Stomach (tissue), 9 donors: ENCODE measurements around the gene CGREF1. TPM values are rescaled to one million over a fixed set of nuclear protein-coding genes. Genes with fewer than 3 reads are reported as not detected.

ENCODE experiments used
- DNase-seq, 2 donors: peaks; one replicate each; pipeline versions ENCODE4 v3.0.0 to v3.0.0-alpha.2; 2013 to 2019
- H3K27ac ChIP-seq, 5 donors: fragments of 200-600 bp in 4 of 5; sonication (generic) in 4 of 5; one replicate each; pipeline ENCODE4 v1.5.1; 2013 to 2019; ENCODE audit warnings: mild to moderate bottlenecking in 1 of 5, moderate library complexity in 1 of 5
- H3K27me3 ChIP-seq, 3 donors: fragments of 200-600 bp; sonication (generic); one replicate each; pipeline ENCODE4 v1.5.1; 2017 to 2019; ENCODE audit warnings: mixed run types in 1 of 3
- H3K36me3 ChIP-seq, 4 donors: fragments of 200-600 bp; sonication (generic); 1 replicate in 3 of 4; 2 replicates in 1 of 4; pipeline ENCODE4 v1.5.1; 2016 to 2019
- H3K4me1 ChIP-seq, 4 donors: fragments of 200-600 bp; sonication (generic); one replicate each; pipeline ENCODE4 v1.5.1; 2016 to 2019
- H3K4me3 ChIP-seq, 4 donors: fragments of 200-600 bp; sonication (generic) in 3 of 4; one replicate each; pipeline ENCODE4 v1.5.1; 2016 to 2019; ENCODE audit warnings: mild to moderate bottlenecking in 1 of 4
- H3K9me3 ChIP-seq, 4 donors: fragments of 200-600 bp; sonication (generic); one replicate each; pipeline ENCODE4 v1.5.1; 2016 to 2019
- CTCF ChIP-seq, 7 experiments: fragments of 450-650 bp in 4 of 7; fragments of 200-600 bp in 3 of 7; sonication (generic) in 3 of 7; IDR thresholded peaks; one replicate each; pipeline ENCODE4 v1.5.1; 2016 to 2019; ENCODE audit warnings: antibody characterized with exemption in 7 of 7, control low read depth in 2 of 7, mild to moderate bottlenecking in 1 of 7
- EP300 ChIP-seq: sonication (generic); formaldehyde crosslinking; IDR thresholded peaks from one replicate; pipeline ENCODE4 v1.6.1; 2017; ENCODE audit warnings: antibody characterized with exemption
- POLR2A ChIP-seq, 4 donors: fragments of 450-650 bp; IDR thresholded peaks; one replicate each; pipeline ENCODE4 v1.6.1; 2016; ENCODE audit warnings: antibody characterized with exemption in 4 of 4, control low read depth in 2 of 4, mild to moderate bottlenecking in 1 of 4, moderate library complexity in 1 of 4
- POLR2AphosphoS5 ChIP-seq, 3 donors: sonication (generic); formaldehyde crosslinking; IDR thresholded peaks; one replicate each; pipeline ENCODE4 v1.6.1; 2016; ENCODE audit warnings: antibody characterized with exemption in 3 of 3
- WGBS, 5 donors: extraction: QIAGEN DNeasy Blood & Tissue Kit in 3 of 5; methylation state at CpG; one replicate each; pipeline versions ENCODE4 v1.1.5 to v1.1.7; 2013 to 2018; 5-methylcytosine and 5-hydroxymethylcytosine counted together
- intact Hi-C: fragments of 100-400 bp; cut with DNase I; formaldehyde crosslinking; loops from one replicate; pipeline ENCODE4 v1.15.1; 2023; ENCODE audit warnings: low total_unique reads
- polyA plus RNA-seq, 3 donors: library from polyadenylated mRNA; stranded (reverse); fragments of 200-250 nt; gene quantifications; one replicate each; pipeline ENCODE4 v1.2.3, GENCODE V29; 2013
- total RNA-seq, 5 donors: library from RNA; depleted of rRNA; stranded (reverse); fragments of >200 nt; gene quantifications; one replicate each; pipeline versions ENCODE4 v1.1.0 to v1.2.3, GENCODE V29; 2014 to 2016
- donor health status: healthy with polysubstance abuse.
- donor health status: Bipolar disorder and iron deficiency.
- donor health status: healthy.

CGREF1 gene
- total and polyA plus RNA-seq, 8 donors: 1.4 to 4.1 (median 2.5) TPM; not detected in 2

GRCh38 chr2:27160191-27160590 is 41.3 kb upstream of the CGREF1 start:
- no peak for TF ChIP-seq POLR2AphosphoS5 (IDR thresholded peaks at IDR 0.05)
- no peak for TF ChIP-seq EP300
- no peak for TF ChIP-seq CTCF (IDR thresholded peaks at IDR 0.05)
- no peak for TF ChIP-seq POLR2A (IDR thresholded peaks at IDR 0.05)
- intact Hi-C loops: no loop called here
- no peak for DNase-seq
- H3K9me3 ChIP-seq: no peaks in the 10 kb centered on the region
- H3K27ac ChIP-seq: no peak overlapping the region
- WGBS, 5 donors: 77 to 84% (median 79%) methylated on average over 9 of the region's 9 CpGs
- H3K4me1 ChIP-seq: no peaks in the 10 kb centered on the region
- H3K4me3 ChIP-seq: no peak overlapping the region
- no peaks in the 10 kb centered on the region for H3K36me3 ChIP-seq
- H3K27me3 ChIP-seq: peaks cover 0 to 8% (median 0%) of the 10 kb centered on the region in 3 donors

GRCh38 chr2:27159271-27159670 is 40.3 kb upstream of the CGREF1 start:
- 72 to 88% (median 77%) methylated on average over 5 to 6 of the region's 6 CpGs for WGBS, 5 donors
- intact Hi-C loops: no loop called here

GRCh38 chr2:27158468-27158867 is 39.5 kb upstream of the CGREF1 start:
- H3K4me3 ChIP-seq: no peak overlapping the region
- DNase-seq: no peak
- 45 to 69% (median 53%) methylated on average over 5 to 6 of the region's 6 CpGs for WGBS, 5 donors
- H3K27ac ChIP-seq: no peak overlapping the region
- no peaks in the 10 kb centered on the region for H3K9me3 ChIP-seq
- peaks cover 0 to 4% (median 0%) of the 10 kb centered on the region in 3 donors for H3K27me3 ChIP-seq
- no peaks in the 10 kb centered on the region for H3K4me1 ChIP-seq
- H3K36me3 ChIP-seq: no peaks in the 10 kb centered on the region
- TF ChIP-seq CTCF (IDR thresholded peaks at IDR 0.05): no peak
- no peak for TF ChIP-seq EP300
- no peak for TF ChIP-seq POLR2AphosphoS5 (IDR thresholded peaks at IDR 0.05)
- no peak for TF ChIP-seq POLR2A (IDR thresholded peaks at IDR 0.05)
- intact Hi-C loops: no loop called here

More at GRCh38 chr2:27159271-27159670, 40.3 kb upstream of the CGREF1 start:
- Histone ChIP-seq H3K27ac (no peak overlapping the region), H3K4me3 (no peak overlapping the region), H3K36me3 (no peaks in the 10 kb centered on the region), H3K27me3 (peaks cover 0 to 8% (median 0%) of the 10 kb centered on the region in 3 donors), H3K4me1 (no peaks in the 10 kb centered on the region), H3K9me3 (no peaks in the 10 kb centered on the region)
- no peak for DNase-seq
- TF ChIP-seq EP300 (no peak), POLR2A (IDR thresholded peaks at IDR 0.05) (no peak), POLR2AphosphoS5 (IDR thresholded peaks at IDR 0.05) (no peak), CTCF (IDR thresholded peaks at IDR 0.05) (no peak)

- TF ChIP-seq POLR2AphosphoS5 (IDR thresholded peaks at IDR 0.05) (no peak), EP300 (no peak), POLR2A (IDR thresholded peaks at IDR 0.05) (no peak), CTCF (IDR thresholded peaks at IDR 0.05) (no peak)
- WGBS, 5 donors: 72 to 83% (median 78%) methylated on average over 9 of the region's 9 CpGs
- H3K9me3 ChIP-seq: no peaks in the 10 kb centered on the region
- H3K36me3 ChIP-seq: no peaks in the 10 kb centered on the region
- H3K4me3 ChIP-seq: no peak overlapping the region
- intact Hi-C loops: no loop called here
- DNase-seq: no peak
- H3K4me1 ChIP-seq: no peaks in the 10 kb centered on the region
- no peak overlapping the region for H3K27ac ChIP-seq
- H3K27me3 ChIP-seq: peaks cover 0 to 7% (median 0%) of the 10 kb centered on the region in 3 donors
Observed at GRCh38 chr2:27155069-27155520, 36.2 kb upstream of the CGREF1 start.
